Loucy (cell line): ENCODE measurements around the gene HTRA3.

Experiments
- H2AFZ ChIP-seq: fragments of 200-600 bp; sonication (generic); 2 replicates; pipeline ENCODE4 v1.6.0; 2016; ENCODE audit warnings: antibody characterized with exemption, mild to moderate bottlenecking, low read length, moderate library complexity
- H3F3A ChIP-seq: fragments of 200-600 bp; 2 replicates; pipeline ENCODE4 v1.6.0; 2016; ENCODE audit warnings: antibody characterized with exemption, low read depth, mild to moderate bottlenecking
- H3K27me3 ChIP-seq: fragments of 200-600 bp; sonication (generic); 2 replicates; pipeline ENCODE4 v1.6.1; 2014; ENCODE audit warnings: low read length, mild to moderate bottlenecking; ENCODE audit not compliant: insufficient read depth, poor library complexity, severe bottlenecking
- H3K36me3 ChIP-seq: fragments of 200-600 bp; sonication (generic); 2 replicates; pipeline ENCODE4 v1.6.1; 2016; ENCODE audit warnings: low read length; ENCODE audit not compliant: insufficient read depth
- H3K4me1 ChIP-seq: fragments of 200-600 bp; sonication (generic); 2 replicates; pipeline ENCODE4 v1.5.1; 2014; ENCODE audit warnings: low read length, mild to moderate bottlenecking; ENCODE audit not compliant: insufficient read depth, poor library complexity, severe bottlenecking
- H3K4me2 ChIP-seq: fragments of 200-600 bp; sonication (generic); 2 replicates; pipeline ENCODE4 v1.6.0; 2014; ENCODE audit warnings: antibody characterized with exemption, low read length, low read depth, mild to moderate bottlenecking; ENCODE audit not compliant: poor library complexity, severe bottlenecking
- H3K4me3 ChIP-seq: fragments of 200-600 bp; sonication (generic); 2 replicates; pipeline ENCODE4 v1.5.1; 2014; ENCODE audit warnings: low read length, mild to moderate bottlenecking, mixed read lengths; ENCODE audit not compliant: poor library complexity, severe bottlenecking
- H3K79me2 ChIP-seq: fragments of 200-600 bp; sonication (generic); 2 replicates; pipeline ENCODE4 v1.6.1; 2014; ENCODE audit warnings: low read length; ENCODE audit not compliant: insufficient read depth
- H3K9ac ChIP-seq: fragments of 200-600 bp; sonication (generic); 2 replicates; pipeline ENCODE4 v1.6.0; 2014; ENCODE audit warnings: mild to moderate bottlenecking, low read depth, low read length, moderate library complexity; ENCODE audit not compliant: poor library complexity, severe bottlenecking
- H3K9me2 ChIP-seq: fragments of 200-600 bp; sonication (generic); replicated peaks from 2 replicates; pipeline ENCODE4 v1.6.1; 2016; ENCODE audit warnings: low read depth, low read length, mixed read lengths
- H3K9me3 ChIP-seq: fragments of 200-600 bp; sonication (generic); 2 replicates; pipeline ENCODE4 v1.6.1; 2014; ENCODE audit warnings: mild to moderate bottlenecking, antibody characterized with exemption, low read length, low read depth; ENCODE audit not compliant: insufficient read depth
- H4K20me1 ChIP-seq: fragments of 200-600 bp; sonication (generic); 2 replicates; pipeline ENCODE4 v1.6.0; 2014; ENCODE audit warnings: antibody characterized with exemption, low read length, mild to moderate bottlenecking; ENCODE audit not compliant: insufficient read depth, poor library complexity, severe bottlenecking
- CTCF ChIP-seq: fragments of 200-600 bp; sonication (generic); conservative IDR thresholded peaks from 2 replicates; pipeline ENCODE4 v1.5.1; 2014; ENCODE audit warnings: mild to moderate bottlenecking, antibody characterized with exemption, low read length
- EZH2phosphoT487 ChIP-seq: fragments of 200-600 bp; IDR thresholded peaks from 2 replicates; pipeline ENCODE4 v1.6.1; 2018; ENCODE audit warnings: antibody characterized with exemption, mild to moderate bottlenecking, moderate library complexity, borderline replicate concordance

Gene HTRA3

DNA sequence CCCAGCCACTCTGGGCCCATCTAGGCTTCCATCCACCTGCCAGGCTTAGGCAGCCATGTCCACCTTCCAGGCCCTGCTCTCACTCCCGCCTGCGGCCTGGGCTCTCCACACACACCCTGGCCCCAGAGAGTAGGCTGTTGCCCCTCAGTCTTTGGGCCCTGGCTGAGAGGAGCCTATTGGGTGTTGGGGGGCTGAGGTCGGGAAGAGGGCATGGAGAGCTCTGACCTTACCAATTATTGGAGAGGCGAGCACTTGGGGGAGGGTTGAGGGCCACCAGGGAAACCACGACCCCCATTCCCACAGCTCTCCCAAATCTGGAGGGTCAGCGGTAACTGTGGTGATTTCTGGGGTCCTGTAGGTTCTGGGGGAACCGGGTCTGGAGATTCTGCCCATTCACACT, 38.2 kb downstream of the HTRA3 start:
- no peak overlapping the region for H3K4me3 ChIP-seq
- H4K20me1 ChIP-seq: no peaks in the 10 kb centered on the region
- H3K36me3 ChIP-seq: no peaks in the 10 kb centered on the region
- no peak overlapping the region for H2AFZ ChIP-seq
- H3K4me1 ChIP-seq: no peaks in the 10 kb centered on the region
- H3K9ac ChIP-seq: no peak overlapping the region
- no peaks in the 10 kb centered on the region for H3F3A ChIP-seq
- no peaks in the 10 kb centered on the region for H3K27me3 ChIP-seq
- no peaks in the 10 kb centered on the region for H3K9me2 ChIP-seq
- no peak overlapping the region for H3K4me2 ChIP-seq
- no peaks in the 10 kb centered on the region for H3K79me2 ChIP-seq
- H3K9me3 ChIP-seq: peaks cover 3% of the 10 kb centered on the region; the same call in 1 of the 2 replicates
- TF ChIP-seq CTCF (no peak), EZH2phosphoT487 (no peak)

- H3K9me2 ChIP-seq: no peaks in the 10 kb centered on the region
- peaks cover 3% of the 10 kb centered on the region; the same call in 1 of the 2 replicates for H3K9me3 ChIP-seq
- no peak overlapping the region for H3K9ac ChIP-seq
- H3K36me3 ChIP-seq: no peaks in the 10 kb centered on the region
- H3K4me2 ChIP-seq: no peak overlapping the region
- no peaks in the 10 kb centered on the region for H3K4me1 ChIP-seq
- no peaks in the 10 kb centered on the region for H3K27me3 ChIP-seq
- H4K20me1 ChIP-seq: no peaks in the 10 kb centered on the region
- no peak overlapping the region for H2AFZ ChIP-seq
- TF ChIP-seq CTCF: no peak
- TF ChIP-seq EZH2phosphoT487: no peak
- H3F3A ChIP-seq: no peaks in the 10 kb centered on the region
- H3K4me3 ChIP-seq: no peak overlapping the region
- H3K79me2 ChIP-seq: no peaks in the 10 kb centered on the region
These were observed 38.6 kb downstream of the HTRA3 start for GRCh38 chr4:8308144-8308543.

GRCh38 chr4:8308856-8309771, 39.6 kb downstream of the HTRA3 start:
- Histone ChIP-seq H3K79me2 (no peaks in the 10 kb centered on the region), H2AFZ (no peak overlapping the region), H3K4me3 (no peak overlapping the region), H3K9ac (no peak overlapping the region), H4K20me1 (no peaks in the 10 kb centered on the region), H3K36me3 (no peaks in the 10 kb centered on the region), H3F3A (no peaks in the 10 kb centered on the region), H3K9me2 (no peaks in the 10 kb centered on the region), H3K9me3 (peaks cover 3% of the 10 kb centered on the region; the same call in 1 of the 2 replicates), H3K27me3 (no peaks in the 10 kb centered on the region), H3K4me2 (no peak overlapping the region), H3K4me1 (no peaks in the 10 kb centered on the region)
- no peak for TF ChIP-seq EZH2phosphoT487
- TF ChIP-seq CTCF: no peak
